ENCODE results near the gene SRSF9.
"Not testable (repeated sequence)": the region's sequence is repeated elsewhere in the genome, so short reads cannot be mapped to it uniquely, and the experiment has no call there.

SRSF9 gene

DNA sequence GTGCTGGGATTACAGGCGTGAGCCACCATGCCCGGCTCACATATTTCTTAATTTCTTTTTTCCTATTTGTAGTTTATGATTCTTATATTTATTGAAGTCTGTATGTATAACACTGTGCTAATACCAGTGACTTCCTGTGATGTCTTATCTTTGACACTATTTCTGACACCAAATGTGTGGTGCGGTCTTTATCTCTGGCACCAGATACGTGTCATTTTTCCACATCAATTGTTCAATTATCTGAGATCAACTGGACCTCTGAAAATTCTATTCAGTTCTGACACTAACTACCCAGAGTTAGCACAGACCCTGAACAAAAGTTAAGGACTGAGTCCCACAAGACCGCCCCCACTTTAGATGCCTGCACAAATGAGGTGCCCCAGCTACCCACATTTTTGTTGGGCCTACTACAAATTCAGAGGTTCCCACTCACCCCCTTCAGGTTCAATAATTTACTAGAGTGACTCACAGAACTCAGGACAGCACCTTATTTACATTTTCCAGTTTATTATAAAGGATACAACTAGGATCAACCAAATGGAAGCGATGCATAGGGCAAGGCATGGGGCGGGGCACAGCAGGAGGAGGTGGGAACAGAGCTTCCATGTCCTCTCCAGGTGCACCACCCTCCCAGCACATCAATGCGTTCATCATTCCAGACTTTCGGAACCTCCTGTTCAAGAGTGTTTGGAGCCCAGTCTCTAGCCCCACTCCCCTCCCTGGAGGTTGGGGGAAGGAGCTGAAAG is 11.6 kb upstream of the SRSF9 start:
- no peak for DNase-seq (ENCODE audit: low read depth)

- no peak for DNase-seq (ENCODE audit: low read depth)
Measured at GRCh38 chr12:120480211-120480610, 10.7 kb upstream of the SRSF9 start.

DNA sequence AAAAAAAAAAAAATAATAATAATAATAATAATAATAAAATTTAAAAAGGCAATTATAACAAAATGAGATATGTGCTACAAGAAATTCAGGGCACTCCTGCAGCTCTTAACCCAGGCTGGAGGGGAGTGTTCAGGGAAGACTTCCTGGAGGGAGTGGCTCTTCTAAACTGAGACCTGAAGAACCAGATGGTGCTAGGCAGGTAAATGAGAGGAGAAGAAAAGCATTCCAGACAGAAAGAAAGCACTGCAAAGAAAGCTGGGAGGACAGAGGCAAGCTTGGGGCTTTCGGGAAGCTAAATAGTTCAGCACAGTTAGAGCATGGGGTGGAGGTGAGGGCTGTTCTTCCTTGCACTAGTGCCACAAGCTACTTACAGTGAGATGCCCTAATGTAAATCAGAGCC is 9.9 kb upstream of the SRSF9 start:
- DNase-seq (ENCODE audit: low read depth): no peak

DNA sequence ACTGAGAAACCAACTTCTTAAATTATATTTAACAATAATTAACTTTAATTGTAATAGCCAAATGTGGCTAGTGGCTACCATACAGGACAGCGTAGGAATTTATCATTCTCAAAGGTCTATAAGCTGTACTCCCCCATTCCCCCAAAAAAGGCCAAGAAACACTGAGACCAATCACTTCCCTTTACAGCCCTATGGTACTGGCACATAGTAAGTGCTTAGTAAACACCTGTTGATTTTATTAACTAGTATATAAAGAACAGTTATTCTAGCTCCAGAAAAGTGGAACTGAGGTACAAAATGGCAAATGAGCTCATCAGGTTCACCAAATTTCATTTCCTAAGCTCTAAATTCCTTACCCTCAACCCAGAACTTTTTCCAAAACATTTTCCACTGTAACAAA is 6.1 kb upstream of the SRSF9 start:
- DNase-seq (ENCODE audit: low read depth): no peak

- peak; percentile 58 for DNase-seq (ENCODE audit: low read depth)
Measured at GRCh38 chr12:120474616-120474960, 5.0 kb upstream of the SRSF9 start.

DNA sequence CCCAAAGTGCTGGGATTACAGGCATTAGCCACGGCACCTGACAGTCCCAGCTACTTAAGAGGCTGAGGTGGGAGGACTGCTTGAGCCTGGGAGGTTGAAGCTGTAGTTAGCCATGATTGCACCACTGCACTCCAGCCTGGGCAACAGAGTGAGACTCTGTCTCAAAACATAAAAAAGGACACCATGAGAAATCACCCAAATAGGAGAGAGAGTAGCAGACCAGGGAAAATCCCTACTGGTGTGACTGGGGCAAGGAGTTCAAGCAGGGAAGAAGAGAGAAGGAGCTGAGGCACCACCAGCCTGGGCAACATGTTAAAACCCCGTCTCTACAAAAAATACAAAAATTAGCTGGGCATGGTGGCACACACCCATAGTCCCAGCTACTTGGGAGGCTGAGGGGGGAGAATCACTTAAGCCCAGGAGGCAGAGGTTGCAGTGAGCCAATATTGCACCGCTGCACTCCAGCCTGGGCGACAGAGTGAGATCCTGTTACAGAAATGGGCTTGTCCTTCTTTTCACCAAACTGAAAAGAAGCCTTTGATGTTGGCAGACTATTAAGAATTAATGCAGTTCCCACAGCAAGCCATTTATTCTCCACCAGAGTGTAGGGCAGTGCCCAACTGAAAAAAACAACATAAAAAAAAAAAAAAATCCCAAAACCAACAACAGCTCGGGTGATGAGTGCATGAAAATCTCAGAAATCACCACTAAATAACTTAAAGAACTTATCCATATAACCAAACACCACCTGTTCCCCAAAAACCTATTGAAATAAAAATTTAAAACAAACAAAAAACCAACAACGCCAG is 4.5 kb upstream of the SRSF9 start:
- DNase-seq (ENCODE audit: low read depth): no peak

DNA sequence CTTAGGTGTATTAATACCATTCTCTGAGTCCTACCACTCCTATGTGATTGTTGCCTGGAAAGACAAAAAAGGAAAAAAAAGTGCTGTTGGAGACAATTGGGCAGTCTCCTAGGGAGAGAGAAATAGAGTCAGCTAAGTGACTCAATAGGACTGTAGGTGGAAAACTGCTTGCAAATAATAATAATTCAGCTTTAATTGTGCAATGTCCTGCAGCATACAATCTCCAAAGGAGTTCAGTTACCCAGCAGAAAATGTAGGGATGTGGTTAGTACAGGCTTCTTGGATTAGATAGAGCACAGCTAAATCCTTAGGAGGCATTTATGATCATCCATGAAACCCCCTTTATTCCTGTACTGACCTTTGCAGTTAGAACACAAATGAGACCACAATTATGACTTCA is 3.0 kb upstream of the SRSF9 start:
- no peak for DNase-seq (ENCODE audit: low read depth)

GRCh38 chr12:120470150-120470784 is 719 bp upstream of the SRSF9 start:
- DNase-seq (ENCODE audit: low read depth): no peak

- no peak for DNase-seq (ENCODE audit: low read depth)
Measured at GRCh38 chr12:120468821-120469449, 613 bp downstream of the SRSF9 start.

- peak; percentile 77 for DNase-seq (ENCODE audit: low read depth)
Measured at GRCh38 chr12:120468325-120468820, 1.2 kb downstream of the SRSF9 start.

- no peak for DNase-seq (ENCODE audit: low read depth)
Measured at GRCh38 chr12:120467439-120467838, 2.1 kb downstream of the SRSF9 start.

DNA sequence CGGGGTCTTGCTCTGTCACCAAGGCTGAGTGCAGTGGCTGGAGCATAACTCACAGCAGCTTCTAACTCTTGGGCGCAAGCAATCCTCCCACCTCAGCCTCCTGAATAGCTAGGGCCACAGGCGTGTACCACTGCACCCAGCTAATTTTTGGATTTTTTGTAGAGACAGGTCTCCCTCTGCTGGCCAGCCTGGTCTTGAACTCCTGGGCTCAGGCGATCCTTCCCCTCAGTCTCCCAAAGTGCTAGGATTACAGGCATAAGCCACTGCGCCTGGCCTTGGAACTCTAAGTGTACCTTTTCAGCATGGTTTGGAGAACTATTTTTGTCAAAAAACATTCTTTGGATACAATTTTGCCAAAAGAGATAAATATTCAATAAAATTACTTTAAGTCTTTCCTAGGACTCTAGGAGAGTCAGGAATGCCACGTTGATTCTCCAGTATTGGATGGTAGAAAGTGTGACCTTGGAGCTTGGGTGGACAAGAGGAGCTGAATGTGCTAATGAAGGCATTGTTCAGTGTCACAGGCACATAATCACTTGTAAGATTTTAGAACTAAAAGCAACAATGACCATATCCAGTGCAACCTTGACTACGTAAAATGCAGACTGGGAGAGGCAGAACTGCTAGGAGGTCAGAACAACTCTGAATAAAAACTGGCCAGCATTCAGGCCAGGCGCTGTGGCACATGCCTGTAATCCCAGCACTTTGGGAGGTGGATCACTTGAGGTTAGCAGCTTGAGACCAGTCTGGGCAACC is 2.8 kb downstream of the SRSF9 start:
- peak; percentile 42 for DNase-seq (ENCODE audit: low read depth)

- DNase-seq (ENCODE audit: low read depth): no peak
Measured at GRCh38 chr12:120465756-120466155, 3.8 kb downstream of the SRSF9 start.

GRCh38 chr12:120463712-120464111 is 5.8 kb downstream of the SRSF9 start:
- DNase-seq (ENCODE audit: low read depth): no peak

GRCh38 chr12:120462099-120462640 is 7.4 kb downstream of the SRSF9 start:
- DNase-seq (ENCODE audit: low read depth): no peak

DNA sequence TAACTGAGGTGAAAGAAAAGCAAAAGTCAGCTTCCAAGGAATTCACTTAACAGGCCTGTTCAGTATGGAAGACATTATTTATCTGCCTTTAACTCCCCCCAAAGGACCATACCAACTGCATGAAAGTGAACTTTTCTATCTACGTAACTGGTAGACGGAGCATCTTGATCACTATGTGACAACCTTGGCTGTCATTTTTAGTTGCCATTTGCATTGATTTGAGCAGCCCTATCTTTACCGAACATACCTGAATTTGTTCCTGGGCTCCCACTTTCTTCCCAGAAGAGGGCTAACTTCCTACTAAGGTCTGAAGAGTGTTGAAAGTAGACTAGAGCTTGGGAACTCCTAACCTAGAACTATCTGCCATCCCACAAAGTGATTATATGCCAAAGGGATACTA is 9.4 kb downstream of the SRSF9 start:
- no peak for DNase-seq (ENCODE audit: low read depth)

DNA sequence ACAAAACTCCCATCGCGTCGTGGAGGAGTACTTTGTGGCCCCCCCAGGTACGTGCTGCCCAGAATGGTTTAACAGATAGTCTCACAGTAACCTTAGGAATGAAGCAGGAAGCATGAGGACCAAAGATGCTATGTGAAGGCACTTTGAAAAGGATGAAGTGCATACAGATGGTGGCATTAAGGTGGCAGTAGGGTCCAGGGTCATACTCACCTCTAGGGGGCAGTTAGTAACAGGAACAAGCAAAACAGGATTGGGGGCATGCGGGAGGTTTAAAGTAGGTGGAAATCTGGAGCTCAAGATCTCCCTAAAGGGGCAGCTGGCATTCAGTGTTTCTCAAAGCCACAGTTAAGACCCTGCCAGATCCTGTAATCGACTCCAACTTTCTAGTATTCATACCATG is 12.4 kb downstream of the SRSF9 start:
- no peak for DNase-seq (ENCODE audit: low read depth)

DNA sequence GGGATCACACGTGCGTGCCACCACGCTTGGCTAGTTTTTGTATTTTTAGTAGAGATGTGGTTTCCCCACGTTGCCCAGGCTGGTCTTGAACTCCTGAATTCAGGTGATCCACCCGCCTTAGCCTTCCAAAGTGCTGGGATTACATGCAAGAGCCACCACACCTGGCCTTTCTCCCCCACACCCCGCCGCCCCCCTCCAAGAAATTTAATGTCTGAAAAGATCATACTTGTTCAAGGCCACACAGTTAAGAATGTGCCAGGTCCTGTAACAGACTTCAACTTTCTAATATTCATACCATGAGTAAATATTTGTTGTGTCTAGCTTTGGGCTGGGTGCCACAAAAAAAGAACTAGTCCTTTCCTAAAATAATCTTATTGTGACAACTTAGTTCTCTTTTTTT is 14.2 kb downstream of the SRSF9 start:
- DNase-seq (ENCODE audit: low read depth): no peak

GRCh38 chr12:120453977-120454376 is 15.6 kb downstream of the SRSF9 start:
- peak; percentile 31 for DNase-seq (ENCODE audit: low read depth)

GRCh38 chr12:120453060-120453750 is 16.3 kb downstream of the SRSF9 start:
- DNase-seq (ENCODE audit: low read depth): no peak

- not testable (repeated sequence) for DNase-seq (ENCODE audit: low read depth)
Measured at GRCh38 chr12:120452524-120452923, 17.0 kb downstream of the SRSF9 start.
